Skeletal muscle tissue (tissue), 4 donors: ENCODE results near the gene ETV6. TPM values are rescaled to one million over a fixed set of nuclear protein-coding genes. Genes with fewer than 3 reads are reported as not detected.

ENCODE experiments used
- H3K27ac ChIP-seq: one replicate; pipeline ENCODE4 v1.7.0; 2013; ENCODE audit warnings: mild to moderate bottlenecking, low read depth, low read length, inconsistent platforms
- H3K27me3 ChIP-seq, 3 donors: one replicate each; pipeline ENCODE4 v1.7.0; 2013; ENCODE audit warnings: low read length in 3 of 3; ENCODE audit not compliant: control insufficient read depth in 3 of 3, insufficient read depth in 3 of 3
- H3K36me3 ChIP-seq, 3 donors: one replicate each; pipeline ENCODE4 v1.7.0; 2013; ENCODE audit warnings: low read length in 3 of 3; ENCODE audit not compliant: control insufficient read depth in 3 of 3, insufficient read depth in 3 of 3
- H3K4me1 ChIP-seq, 3 donors: one replicate each; pipeline ENCODE4 v1.7.0; 2013; ENCODE audit warnings: low read length in 3 of 3, mild to moderate bottlenecking in 3 of 3; ENCODE audit not compliant: control insufficient read depth in 3 of 3, insufficient read depth in 3 of 3
- H3K4me3 ChIP-seq, 3 donors: one replicate each; pipeline ENCODE4 v1.7.0; 2013; ENCODE audit warnings: low read length in 3 of 3
- H3K9ac ChIP-seq, 3 donors: one replicate each; pipeline ENCODE4 v1.7.0; 2013; ENCODE audit warnings: low read length in 3 of 3, mild to moderate bottlenecking in 3 of 3, moderate library complexity in 2 of 3, low read depth in 1 of 3
- H3K9me3 ChIP-seq, 3 donors: one replicate each; pipeline ENCODE4 v1.7.0; 2013; ENCODE audit warnings: low read length in 3 of 3; ENCODE audit not compliant: control insufficient read depth in 3 of 3
- total RNA-seq: library from RNA; depleted of rRNA; stranded (reverse); fragments of >200 nt; gene quantifications from one replicate; pipeline ENCODE4 v1.2.3, GENCODE V29; 2014
- donor health status: Osteomylitis.

Gene ETV6
- total RNA-seq, 1 donor from 2014 or later = 4.2 TPM

DNA sequence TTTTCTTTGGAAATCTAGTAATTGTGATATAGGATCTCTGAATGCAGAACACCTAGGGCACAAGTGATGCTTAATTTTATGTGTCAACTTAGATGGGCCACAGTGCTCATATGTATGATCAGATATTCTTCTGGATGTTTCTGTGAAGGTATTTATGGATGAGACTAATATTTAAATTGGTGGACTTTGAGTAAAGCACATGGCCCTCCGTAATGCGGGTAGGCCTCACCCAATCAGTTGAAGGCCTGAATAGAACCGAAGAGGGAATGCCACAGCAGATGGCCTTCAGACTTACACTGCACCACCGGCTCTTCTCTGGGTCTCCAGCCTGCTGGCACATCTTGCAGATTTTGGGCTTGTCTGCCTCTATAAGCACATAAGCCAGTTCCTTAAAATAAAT lies 60.0 kb downstream of the ETV6 start:
- Histone ChIP-seq H3K9me3 (no peaks in the 10 kb centered on the region), H3K4me1 (peaks cover 6 to 29% (median 18%) of the 10 kb centered on the region in 3 donors), H3K27ac (no peak overlapping the region), H3K36me3 (no peaks in the 10 kb centered on the region), H3K9ac (no peak overlapping the region), H3K4me3 (no peak overlapping the region), H3K27me3 (no peaks in the 10 kb centered on the region)

DNA sequence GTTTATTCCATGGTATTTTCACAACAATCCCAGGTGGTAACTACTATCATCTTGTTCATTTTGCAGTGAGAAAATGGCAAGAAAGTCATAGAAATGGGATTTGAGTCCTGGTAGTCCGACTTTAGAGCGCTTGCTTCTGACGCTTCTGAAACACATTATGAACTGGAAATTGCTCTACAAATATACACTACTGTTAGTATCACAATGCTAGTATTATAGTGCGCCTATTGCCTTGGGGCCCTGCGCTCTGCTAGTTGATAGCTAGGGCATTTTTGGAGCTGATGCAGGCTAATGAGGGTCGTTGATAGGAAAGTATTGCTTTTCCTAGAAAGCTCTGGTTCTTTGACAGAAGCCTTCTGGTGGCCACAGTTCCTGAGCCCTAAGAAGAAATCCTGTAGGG lies 61.0 kb downstream of the ETV6 start:
- H3K36me3 ChIP-seq = no peaks in the 10 kb centered on the region
- no peak overlapping the region for H3K9ac ChIP-seq
- H3K27me3 ChIP-seq = no peaks in the 10 kb centered on the region
- H3K9me3 ChIP-seq = no peaks in the 10 kb centered on the region
- H3K4me3 ChIP-seq = no peak overlapping the region
- H3K4me1 ChIP-seq = peaks cover 6 to 29% (median 18%) of the 10 kb centered on the region in 3 donors
- H3K27ac ChIP-seq = no peak overlapping the region

DNA sequence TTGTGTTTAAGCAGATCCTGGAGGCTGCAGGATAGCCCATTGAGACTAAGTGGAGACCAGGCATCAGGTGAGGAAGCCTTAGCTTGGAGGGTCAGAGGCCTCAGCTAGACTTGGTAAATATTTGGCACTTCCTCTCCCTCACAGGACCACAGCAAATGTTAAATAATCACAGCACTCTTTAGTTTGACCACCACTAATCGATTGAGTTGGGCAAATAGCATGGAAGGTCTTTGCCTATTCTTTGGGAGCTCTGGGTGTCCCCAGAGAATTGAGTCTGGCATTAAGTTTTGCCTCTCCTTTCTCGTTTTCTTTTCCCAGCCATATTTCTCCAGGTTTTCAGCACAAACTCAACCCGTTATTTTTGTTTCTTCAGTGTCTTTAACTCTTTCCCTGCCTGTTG lies 61.4 kb downstream of the ETV6 start:
- H3K27ac ChIP-seq = no peak overlapping the region
- H3K36me3 ChIP-seq = no peaks in the 10 kb centered on the region
- no peaks in the 10 kb centered on the region for H3K9me3 ChIP-seq
- H3K27me3 ChIP-seq = no peaks in the 10 kb centered on the region
- no peak overlapping the region for H3K9ac ChIP-seq
- peaks cover 6 to 29% (median 18%) of the 10 kb centered on the region in 3 donors for H3K4me1 ChIP-seq
- H3K4me3 ChIP-seq = no peak overlapping the region

DNA sequence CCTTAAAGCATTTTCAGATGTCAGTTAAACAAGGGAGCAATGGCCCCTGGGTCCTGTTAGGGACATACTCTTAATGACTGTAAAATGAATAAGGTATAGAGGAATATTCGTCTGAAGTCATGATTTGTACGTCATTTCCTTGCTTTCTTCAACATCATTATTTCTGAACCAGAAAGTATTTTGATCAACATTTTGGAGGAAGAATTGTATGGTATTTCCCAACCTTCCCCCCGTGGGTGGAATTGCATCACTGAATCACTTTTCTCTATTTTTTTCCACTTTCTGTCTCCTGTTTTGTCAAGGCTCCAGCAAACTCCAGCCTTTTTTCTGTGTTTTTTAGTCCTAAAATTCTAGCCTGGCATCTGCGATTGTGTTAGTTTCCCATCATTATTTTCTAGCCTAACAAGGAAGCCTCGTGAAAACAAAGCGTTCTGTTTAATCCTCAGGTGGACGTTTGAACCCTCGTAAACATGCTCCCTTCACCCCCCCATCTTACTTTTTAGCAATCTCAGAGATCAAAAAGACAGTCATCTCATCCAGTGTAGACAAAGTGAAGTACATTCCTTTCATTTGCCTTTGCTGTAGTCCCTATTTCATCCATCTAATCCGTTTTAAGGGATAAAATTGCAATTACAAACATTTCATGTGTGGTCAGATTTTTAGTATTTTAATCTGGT lies 62.3 kb downstream of the ETV6 start:
- H3K36me3 ChIP-seq = no peaks in the 10 kb centered on the region
- H3K27me3 ChIP-seq = no peaks in the 10 kb centered on the region
- peaks cover 6 to 26% (median 18%) of the 10 kb centered on the region in 3 donors for H3K4me1 ChIP-seq
- H3K4me3 ChIP-seq = no peak overlapping the region
- H3K9me3 ChIP-seq = no peaks in the 10 kb centered on the region
- H3K9ac ChIP-seq = no peak overlapping the region
- peak overlapping the region; percentile 43 for H3K27ac ChIP-seq

DNA sequence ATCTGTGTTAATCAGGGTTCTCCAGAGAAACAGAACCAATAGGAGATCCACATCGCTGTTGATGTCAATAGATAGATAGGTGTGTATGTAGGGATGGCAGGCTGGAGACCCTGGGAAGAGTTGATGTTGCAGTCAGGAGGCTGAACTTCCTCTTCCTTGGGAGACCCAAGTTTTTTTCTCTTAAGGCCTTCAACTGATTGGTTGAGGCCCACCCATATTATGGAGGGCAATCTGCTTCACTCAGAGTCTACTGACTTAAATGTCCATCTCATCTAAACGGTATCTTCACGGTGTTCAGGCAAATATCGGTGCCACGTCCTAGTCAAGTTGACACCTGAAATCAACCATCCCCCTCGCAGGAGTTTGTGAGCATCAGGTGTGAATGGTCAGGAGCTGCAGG lies 63.0 kb downstream of the ETV6 start:
- peaks cover 6 to 28% (median 17%) of the 10 kb centered on the region in 3 donors for H3K4me1 ChIP-seq
- H3K27me3 ChIP-seq = no peaks in the 10 kb centered on the region
- H3K9me3 ChIP-seq = no peaks in the 10 kb centered on the region
- no peak overlapping the region for H3K9ac ChIP-seq
- H3K36me3 ChIP-seq = no peaks in the 10 kb centered on the region
- H3K27ac ChIP-seq = peak overlapping the region; percentile 43
- H3K4me3 ChIP-seq = no peak overlapping the region

DNA sequence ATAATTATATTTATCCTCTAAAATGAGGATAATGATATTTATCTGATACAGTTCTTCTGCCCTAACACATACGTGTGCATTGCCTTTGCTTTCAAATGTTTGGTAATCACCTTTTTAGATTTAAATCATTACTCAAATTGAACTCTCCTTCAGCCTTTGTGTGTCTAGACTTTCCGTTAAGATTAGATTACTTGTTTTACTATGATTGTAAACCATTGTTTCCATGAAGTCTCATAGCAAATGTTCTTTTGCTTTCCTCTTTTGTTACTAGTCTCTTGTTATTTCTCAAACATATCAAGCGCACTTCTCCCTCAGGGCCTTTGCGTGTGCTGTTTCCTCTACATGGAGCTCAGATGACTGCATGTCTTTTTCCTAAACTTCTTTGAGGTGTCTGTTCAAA lies 63.7 kb downstream of the ETV6 start:
- peaks cover 5 to 24% (median 11%) of the 10 kb centered on the region in 3 donors for H3K4me1 ChIP-seq
- no peaks in the 10 kb centered on the region for H3K27me3 ChIP-seq
- no peak overlapping the region for H3K9ac ChIP-seq
- no peaks in the 10 kb centered on the region for H3K9me3 ChIP-seq
- no peak overlapping the region for H3K27ac ChIP-seq
- H3K4me3 ChIP-seq = no peak overlapping the region
- H3K36me3 ChIP-seq = no peaks in the 10 kb centered on the region

DNA sequence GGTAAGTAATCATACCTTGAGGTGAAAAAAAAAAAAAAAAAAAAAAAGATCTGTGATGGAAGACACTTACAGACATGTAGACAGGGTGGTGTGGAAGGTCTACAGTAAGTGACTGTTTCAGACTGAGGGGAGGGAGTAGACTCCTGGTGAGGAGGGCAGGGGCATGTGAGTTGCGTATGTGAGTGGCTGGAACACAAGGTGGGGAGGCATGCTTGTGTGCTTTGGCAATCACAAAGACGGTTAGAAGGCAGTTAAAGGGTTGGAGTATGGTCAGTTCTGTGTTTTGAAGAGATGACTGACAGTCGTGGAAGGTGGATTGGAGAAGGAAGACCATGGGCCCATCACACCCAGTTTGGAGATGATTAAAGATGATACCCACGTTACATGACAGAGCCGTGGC lies 65.2 kb downstream of the ETV6 start:
- Histone ChIP-seq H3K27ac (no peak overlapping the region), H3K9me3 (no peaks in the 10 kb centered on the region), H3K4me3 (no peak overlapping the region), H3K4me1 (peaks cover 0 to 14% (median 4%) of the 10 kb centered on the region in 3 donors), H3K36me3 (no peaks in the 10 kb centered on the region), H3K27me3 (no peaks in the 10 kb centered on the region), H3K9ac (no peak overlapping the region)

DNA sequence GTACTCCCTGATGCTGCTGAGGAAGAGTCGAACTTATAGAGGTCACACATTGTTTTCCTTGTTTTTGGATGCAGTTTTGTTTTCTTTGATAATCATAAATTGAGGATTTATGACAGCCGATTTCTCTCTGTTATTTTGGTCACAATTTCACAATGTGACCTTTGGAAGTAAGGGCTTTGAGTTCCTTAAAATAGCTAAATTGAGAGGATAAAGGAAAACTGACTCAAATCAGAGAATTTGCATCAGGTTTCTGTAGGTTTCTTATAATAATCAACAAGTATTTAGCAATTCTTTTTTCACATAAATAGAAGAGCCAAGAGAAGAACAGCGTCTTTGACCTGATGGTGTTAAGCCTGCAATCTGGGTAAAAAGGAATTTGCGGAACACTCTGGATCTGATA lies 66.1 kb downstream of the ETV6 start:
- peaks cover 0 to 5% (median 4%) of the 10 kb centered on the region in 3 donors for H3K4me1 ChIP-seq

DNA sequence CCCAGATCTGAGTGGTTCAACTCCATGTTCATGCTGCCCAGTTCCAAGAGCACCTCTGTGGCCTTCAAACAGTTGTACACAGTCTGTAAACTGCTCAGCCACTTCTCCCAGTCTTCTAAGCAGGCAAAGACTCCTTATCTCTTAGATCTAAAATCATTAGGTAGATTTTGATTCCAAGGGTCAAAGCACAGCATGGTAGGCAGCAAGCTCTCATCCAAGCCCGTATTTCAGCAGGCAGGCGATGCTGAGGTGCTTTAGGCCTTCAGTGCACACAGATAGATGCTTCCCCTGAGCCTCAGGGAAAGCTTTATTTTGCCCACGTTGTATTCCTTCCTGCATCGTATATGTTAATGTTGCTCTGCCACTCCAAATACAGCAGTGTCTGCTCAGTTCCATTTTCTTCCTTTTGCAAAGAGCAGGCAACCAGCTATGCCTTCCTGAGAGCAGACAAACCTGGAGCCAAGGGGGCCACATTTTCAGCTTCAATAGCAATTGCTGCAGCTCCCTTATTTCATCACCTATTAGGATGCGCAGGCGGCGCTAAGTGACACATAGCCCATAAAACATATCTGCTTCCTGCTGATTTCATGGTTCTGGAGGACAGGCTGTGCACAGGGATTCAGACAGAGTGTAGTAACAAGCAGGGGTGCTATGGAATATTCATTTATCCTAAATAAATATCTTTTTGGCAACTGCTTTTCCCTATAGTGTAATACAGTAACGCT lies 67.5 kb downstream of the ETV6 start:
- Histone ChIP-seq H3K4me3 (no peak overlapping the region), H3K27me3 (no peaks in the 10 kb centered on the region), H3K9me3 (no peaks in the 10 kb centered on the region), H3K9ac (no peak overlapping the region), H3K36me3 (no peaks in the 10 kb centered on the region), H3K27ac (no peak overlapping the region), H3K4me1 (peaks cover 0 to 5% (median 3%) of the 10 kb centered on the region in 3 donors)

More for the DNA sequence above, 66.1 kb downstream of the ETV6 start:
- Histone ChIP-seq H3K4me3 (no peak overlapping the region), H3K27ac (no peak overlapping the region), H3K36me3 (no peaks in the 10 kb centered on the region), H3K9ac (no peak overlapping the region), H3K27me3 (no peaks in the 10 kb centered on the region), H3K9me3 (no peaks in the 10 kb centered on the region)

DNA sequence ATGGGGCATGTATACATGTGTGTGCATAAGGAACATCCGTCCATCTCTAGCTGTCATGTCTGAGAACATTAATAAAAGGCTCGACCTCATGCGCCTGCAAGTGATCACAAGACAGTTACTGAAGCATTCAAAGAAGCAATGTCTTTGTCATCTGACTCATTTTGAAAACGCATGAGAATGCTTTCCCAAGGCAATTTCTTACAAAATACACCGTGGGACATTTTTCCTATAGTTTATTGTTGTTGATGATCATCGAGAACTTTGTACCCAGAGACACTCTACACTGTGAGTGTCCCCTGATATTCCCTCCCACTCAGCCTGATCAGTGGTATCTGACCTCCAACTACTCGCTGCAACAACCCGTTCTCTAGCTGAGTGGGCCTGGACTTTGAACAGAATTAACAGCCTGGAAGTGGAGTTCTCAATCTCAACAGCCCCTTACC lies 68.1 kb downstream of the ETV6 start:
- no peak overlapping the region for H3K9ac ChIP-seq
- no peak overlapping the region for H3K27ac ChIP-seq
- H3K4me3 ChIP-seq = no peak overlapping the region
- H3K9me3 ChIP-seq = no peaks in the 10 kb centered on the region
- H3K27me3 ChIP-seq = no peaks in the 10 kb centered on the region
- H3K4me1 ChIP-seq = peaks cover 0 to 8% (median 0%) of the 10 kb centered on the region in 3 donors
- H3K36me3 ChIP-seq = no peaks in the 10 kb centered on the region
